GM12873 (cell line): ENCODE data around the gene CARD19.

Source experiments
- TF ChIP-seq, protein P1 (sequence below): IDR thresholded peaks from 2 replicates; pipeline ENCODE4 v1.5.1; 2012; ENCODE audit warnings: low read depth, mild to moderate bottlenecking, moderate library complexity, low read length, control low read depth; ENCODE audit not compliant: insufficient read depth; ENCODE audit errors: missing control alignments

Gene CARD19

DNA sequence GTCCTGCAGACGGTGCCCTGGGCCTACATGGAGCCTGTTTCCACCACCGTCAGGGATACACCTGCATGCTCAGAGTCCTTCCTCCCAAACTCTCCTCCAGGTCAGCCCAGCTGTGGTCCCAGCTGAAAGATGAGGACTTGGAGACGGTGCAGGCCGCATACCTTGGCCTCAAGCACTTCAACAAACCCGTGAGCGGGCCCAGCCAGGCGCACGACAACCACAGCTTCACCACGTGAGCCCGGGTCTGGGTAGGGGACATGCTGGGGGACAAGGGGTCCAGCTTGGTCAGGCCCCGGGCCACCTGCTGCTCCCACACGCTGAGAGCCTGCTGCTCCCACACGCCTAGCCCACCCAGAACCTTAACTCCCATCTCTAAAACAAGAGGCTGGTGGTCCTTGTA lies 16.6 kb upstream of the CARD19 start:
- TF ChIP-seq, protein P1, sequence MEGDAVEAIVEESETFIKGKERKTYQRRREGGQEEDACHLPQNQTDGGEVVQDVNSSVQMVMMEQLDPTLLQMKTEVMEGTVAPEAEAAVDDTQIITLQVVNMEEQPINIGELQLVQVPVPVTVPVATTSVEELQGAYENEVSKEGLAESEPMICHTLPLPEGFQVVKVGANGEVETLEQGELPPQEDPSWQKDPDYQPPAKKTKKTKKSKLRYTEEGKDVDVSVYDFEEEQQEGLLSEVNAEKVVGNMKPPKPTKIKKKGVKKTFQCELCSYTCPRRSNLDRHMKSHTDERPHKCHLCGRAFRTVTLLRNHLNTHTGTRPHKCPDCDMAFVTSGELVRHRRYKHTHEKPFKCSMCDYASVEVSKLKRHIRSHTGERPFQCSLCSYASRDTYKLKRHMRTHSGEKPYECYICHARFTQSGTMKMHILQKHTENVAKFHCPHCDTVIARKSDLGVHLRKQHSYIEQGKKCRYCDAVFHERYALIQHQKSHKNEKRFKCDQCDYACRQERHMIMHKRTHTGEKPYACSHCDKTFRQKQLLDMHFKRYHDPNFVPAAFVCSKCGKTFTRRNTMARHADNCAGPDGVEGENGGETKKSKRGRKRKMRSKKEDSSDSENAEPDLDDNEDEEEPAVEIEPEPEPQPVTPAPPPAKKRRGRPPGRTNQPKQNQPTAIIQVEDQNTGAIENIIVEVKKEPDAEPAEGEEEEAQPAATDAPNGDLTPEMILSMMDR: no peak

GRCh38 chr9:93080406-93080805 lies 15.6 kb upstream of the CARD19 start:
- TF ChIP-seq, protein P1: no peak

- TF ChIP-seq, protein P1: no peak
Measured at GRCh38 chr9:93081081-93081529, 14.9 kb upstream of the CARD19 start.

DNA sequence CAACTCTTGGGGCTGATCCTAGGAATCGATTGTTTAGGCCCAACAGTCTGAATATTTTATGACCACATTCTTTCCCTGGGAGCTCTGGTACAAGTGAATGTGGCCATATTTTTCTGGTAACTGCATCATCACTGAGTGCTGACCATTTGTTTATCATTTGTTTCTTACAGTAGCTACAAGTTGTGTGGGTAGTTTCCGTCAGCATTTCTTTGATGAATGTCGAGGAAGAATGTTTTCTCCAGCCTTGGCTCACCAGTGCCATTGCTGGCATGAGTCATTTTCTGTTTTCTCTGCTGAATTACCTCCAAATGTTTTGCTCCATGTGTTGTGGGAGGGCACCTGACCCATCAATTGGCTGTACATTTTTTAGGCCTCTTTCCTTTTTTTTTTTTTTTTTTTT lies 14.1 kb upstream of the CARD19 start:
- TF ChIP-seq, protein P1: no peak

DNA sequence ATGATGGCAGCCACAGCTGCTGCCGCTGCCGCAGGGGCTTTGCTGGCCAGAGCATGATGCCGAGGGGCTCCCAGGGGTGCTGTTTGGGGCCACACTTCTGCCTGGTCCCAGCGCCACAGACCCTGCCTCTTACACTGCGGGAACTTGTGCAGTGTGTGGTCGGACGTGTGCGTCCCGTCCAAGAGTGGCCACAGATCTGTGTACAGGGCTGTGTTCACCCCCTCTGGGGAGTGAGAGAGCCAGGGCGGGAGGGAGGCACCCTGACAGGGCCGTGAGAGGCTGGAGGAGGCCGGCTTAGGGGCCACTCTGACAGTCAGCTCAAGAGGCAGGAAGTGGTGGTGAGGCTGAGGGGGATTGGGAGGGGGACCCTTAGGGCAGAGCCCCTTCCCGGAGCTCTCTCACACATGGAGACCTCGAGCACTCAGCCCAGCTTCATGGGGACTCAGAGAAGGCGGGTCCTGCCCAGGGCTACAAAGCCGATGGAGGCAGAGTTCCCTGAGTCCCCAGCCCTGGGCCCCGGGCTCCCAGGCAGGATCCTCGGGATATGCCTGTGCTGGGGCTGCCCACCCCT lies 13.1 kb upstream of the CARD19 start:
- TF ChIP-seq, protein P1: no peak

DNA sequence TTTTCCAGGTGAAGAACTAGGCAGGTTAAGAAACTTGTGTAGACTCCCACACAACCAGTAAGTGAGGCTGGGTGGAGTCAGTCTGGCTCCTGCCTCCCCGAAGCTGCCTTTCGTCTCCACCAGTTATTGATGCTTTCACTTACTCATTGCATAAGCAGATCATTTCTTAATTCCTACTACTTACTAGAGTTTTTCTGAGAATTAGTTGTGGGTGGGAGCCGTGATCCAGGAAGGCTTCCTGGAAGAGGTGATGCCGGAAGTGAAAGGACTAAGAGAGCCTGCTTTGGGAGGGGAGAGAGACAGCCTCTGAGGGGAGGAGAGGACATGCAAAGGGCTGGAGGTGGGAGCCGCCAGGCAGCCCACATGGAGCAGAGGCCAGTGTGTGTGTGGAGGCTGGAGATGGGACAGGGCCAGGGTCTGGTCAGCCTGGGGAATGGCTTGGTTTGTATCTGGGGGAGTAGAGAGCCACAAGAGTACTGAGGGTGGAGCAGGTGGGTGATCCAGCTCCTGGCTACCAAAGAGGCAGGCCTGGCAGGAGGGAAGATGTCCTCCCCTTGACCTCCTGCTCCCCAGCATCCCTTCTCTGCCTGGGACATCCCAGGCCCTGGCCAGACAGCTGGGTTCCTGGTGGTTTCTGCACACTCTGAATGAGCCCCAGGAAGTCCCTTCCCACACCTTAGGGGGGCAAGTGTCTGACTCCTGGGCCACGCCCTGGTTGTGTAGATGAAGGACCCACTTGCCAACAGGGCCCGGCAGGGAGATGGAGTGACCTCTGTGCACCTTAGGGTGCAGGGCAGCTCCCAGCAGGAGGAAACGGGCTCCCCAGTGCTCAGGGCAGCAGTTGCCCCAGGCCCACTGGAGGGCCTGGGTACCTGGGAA lies 12.2 kb upstream of the CARD19 start:
- TF ChIP-seq, protein P1: no peak

GRCh38 chr9:93084471-93084881 lies 11.5 kb upstream of the CARD19 start:
- TF ChIP-seq, protein P1: no peak
